PC-3 (cell line): ENCODE results near the gene HSD17B12.

Source experiments
- EZH2 ChIP-seq: fragments of 300-600 bp; sonication (generic); IDR thresholded peaks from one replicate; pipeline ENCODE4 v1.6.1; 2017; ENCODE audit warnings: antibody characterized with exemption, mild to moderate bottlenecking, low read length; ENCODE audit not compliant: unreplicated experiment
- TF ChIP-seq, protein P1 (sequence below): fragments of 300-600 bp; sonication (generic); conservative IDR thresholded peaks from 2 replicates; pipeline ENCODE4 v1.5.1; 2017; ENCODE audit warnings: antibody characterized with exemption, low read depth, mild to moderate bottlenecking, low read length

DNA sequence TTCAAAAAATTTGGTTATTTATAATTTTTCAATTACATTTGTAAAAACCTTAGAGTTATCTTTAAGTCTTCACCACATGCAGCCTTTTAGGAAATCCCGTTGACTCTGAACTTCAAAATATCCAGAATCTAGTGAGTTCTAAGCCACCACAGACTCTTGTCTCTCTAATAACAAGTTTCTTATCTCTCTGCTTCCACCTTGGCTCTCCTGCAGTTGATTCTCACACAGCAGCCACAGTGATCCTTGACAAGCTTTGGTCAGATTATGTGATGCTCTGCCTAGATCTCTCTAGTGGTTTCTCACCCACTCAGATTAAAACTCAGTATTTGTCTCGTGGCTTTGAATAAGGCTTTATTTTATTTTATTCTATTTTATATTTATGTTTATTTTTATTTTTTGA lies 8.6 kb downstream of the HSD17B12 start:
- TF ChIP-seq, protein P1, sequence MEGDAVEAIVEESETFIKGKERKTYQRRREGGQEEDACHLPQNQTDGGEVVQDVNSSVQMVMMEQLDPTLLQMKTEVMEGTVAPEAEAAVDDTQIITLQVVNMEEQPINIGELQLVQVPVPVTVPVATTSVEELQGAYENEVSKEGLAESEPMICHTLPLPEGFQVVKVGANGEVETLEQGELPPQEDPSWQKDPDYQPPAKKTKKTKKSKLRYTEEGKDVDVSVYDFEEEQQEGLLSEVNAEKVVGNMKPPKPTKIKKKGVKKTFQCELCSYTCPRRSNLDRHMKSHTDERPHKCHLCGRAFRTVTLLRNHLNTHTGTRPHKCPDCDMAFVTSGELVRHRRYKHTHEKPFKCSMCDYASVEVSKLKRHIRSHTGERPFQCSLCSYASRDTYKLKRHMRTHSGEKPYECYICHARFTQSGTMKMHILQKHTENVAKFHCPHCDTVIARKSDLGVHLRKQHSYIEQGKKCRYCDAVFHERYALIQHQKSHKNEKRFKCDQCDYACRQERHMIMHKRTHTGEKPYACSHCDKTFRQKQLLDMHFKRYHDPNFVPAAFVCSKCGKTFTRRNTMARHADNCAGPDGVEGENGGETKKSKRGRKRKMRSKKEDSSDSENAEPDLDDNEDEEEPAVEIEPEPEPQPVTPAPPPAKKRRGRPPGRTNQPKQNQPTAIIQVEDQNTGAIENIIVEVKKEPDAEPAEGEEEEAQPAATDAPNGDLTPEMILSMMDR: no peak
- TF ChIP-seq EZH2: no peak
